Neural progenitor cell (in vitro differentiated cells): ENCODE data around the gene KCTD14.

Experiments used
- EZH2 ChIP-seq: fragments of 200-600 bp; sonication (generic); IDR thresholded peaks from 2 replicates; pipeline ENCODE4 v1.6.1; 2017; ENCODE audit warnings: antibody characterized with exemption, mild to moderate bottlenecking, moderate library complexity
- EZH2phosphoT487 ChIP-seq: fragments of 200-600 bp; sonication (generic); IDR thresholded peaks from 2 replicates; pipeline ENCODE4 v1.6.1; 2017; ENCODE audit warnings: antibody characterized with exemption
- TF ChIP-seq, protein P1 (sequence below): fragments of 200-600 bp; sonication (generic); IDR thresholded peaks from 2 replicates; pipeline ENCODE4 v1.5.1; 2017; ENCODE audit warnings: antibody characterized with exemption, mild to moderate bottlenecking

DNA sequence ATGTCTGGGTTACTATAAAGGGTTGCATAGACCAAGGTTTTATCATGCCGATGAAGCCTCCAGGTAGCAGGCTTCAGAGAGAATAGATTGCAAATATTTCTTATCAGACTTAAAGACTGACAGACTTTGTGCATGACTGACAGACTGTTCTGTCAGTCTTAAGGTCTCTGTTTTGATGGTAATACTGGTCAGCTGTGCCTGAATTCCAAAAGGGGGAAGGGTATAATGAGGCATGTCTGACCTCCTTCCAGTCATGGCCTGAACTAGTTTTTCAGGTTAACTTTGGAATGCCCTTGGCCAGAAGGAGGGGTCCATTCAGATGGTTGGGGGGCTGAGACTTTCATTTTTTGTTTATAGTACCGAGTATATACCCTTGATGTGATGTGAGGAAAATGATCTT, 4.7 kb upstream of the KCTD14 start:
- TF ChIP-seq, protein P1, sequence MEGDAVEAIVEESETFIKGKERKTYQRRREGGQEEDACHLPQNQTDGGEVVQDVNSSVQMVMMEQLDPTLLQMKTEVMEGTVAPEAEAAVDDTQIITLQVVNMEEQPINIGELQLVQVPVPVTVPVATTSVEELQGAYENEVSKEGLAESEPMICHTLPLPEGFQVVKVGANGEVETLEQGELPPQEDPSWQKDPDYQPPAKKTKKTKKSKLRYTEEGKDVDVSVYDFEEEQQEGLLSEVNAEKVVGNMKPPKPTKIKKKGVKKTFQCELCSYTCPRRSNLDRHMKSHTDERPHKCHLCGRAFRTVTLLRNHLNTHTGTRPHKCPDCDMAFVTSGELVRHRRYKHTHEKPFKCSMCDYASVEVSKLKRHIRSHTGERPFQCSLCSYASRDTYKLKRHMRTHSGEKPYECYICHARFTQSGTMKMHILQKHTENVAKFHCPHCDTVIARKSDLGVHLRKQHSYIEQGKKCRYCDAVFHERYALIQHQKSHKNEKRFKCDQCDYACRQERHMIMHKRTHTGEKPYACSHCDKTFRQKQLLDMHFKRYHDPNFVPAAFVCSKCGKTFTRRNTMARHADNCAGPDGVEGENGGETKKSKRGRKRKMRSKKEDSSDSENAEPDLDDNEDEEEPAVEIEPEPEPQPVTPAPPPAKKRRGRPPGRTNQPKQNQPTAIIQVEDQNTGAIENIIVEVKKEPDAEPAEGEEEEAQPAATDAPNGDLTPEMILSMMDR, result no peak
- TF ChIP-seq EZH2 (no peak), EZH2phosphoT487 (no peak)
